K562 (cell line): ENCODE measurements around the gene NINJ2. TPM values are rescaled to one million over a fixed set of nuclear protein-coding genes. Genes with fewer than 3 reads are reported as not detected.

ENCODE experiments used
- ATAC-seq: fragments of 200-7000 bp; cut with Tn5 transposase; 3 replicates; pipeline ENCODE4 v1.9.1; 2020; ENCODE audit warnings: moderate library complexity
- BruUV-seq: library from RNA; stranded (reverse); fragments of 400-500 nt; replicated peaks from 2 replicates; lab custom pipeline; 2021; lab: Mats Ljungman, UMichigan
- CTCF ChIA-PET: fragments of 300-600 bp; formaldehyde crosslinking; extraction: SDS; loops from one replicate; lab custom pipeline; 2021; ENCODE audit warnings: low intra/inter-chr PET ratio; lab: Yijun Ruan, JAX
- POLR2A ChIA-PET: fragments of 300-600, 350-650 bp; sonication (Branson Sonifier 250); formaldehyde crosslinking; extraction: SDS; loops from one replicate; lab custom pipeline; 2021; ENCODE audit warnings: antibody characterized with exemption, inconsistent platforms; lab: Yijun Ruan, JAX
- DNase-seq, 4 experiments: peaks; one replicate each; pipeline versions ENCODE4 v3.0.0 to v3.0.0-alpha.2; 2011 to 2018; ENCODE audit warnings: low spot score in 3 of 4, mixed read lengths in 3 of 4; ENCODE audit errors: extremely low read depth in 1 of 4
- FAIRE-seq: peaks from 2 replicates; lab custom pipeline; 2011; peaks lifted over from hg19 to GRCh38; lab: Jason Lieb, UNC
- H2AFZ ChIP-seq: 2 replicates; pipeline ENCODE4 v1.6.0; 2011; ENCODE audit warnings: low read depth, low read length, control low read depth, inconsistent platforms
- H3K27ac ChIP-seq: fragments of 200-600 bp; 3 replicates; pipeline ENCODE4 v1.8.0; 2011; ENCODE audit warnings: low read depth, mild to moderate bottlenecking, control low read depth, inconsistent platforms, low read length, moderate library complexity, mixed read lengths; ENCODE audit errors: extremely low read depth
- H3K27me3 ChIP-seq, 2 experiments: fragments of 300-600 bp in 1 of 2; 2 replicates in 1 of 2; 3 replicates in 1 of 2; pipeline versions ENCODE4 v1.6.0 to v1.8.0; 2011; ENCODE audit warnings: inconsistent platforms in 2 of 2, low read length in 2 of 2, mild to moderate bottlenecking in 1 of 2, mixed read lengths in 1 of 2, moderate library complexity in 1 of 2; ENCODE audit not compliant: control insufficient read depth in 2 of 2, insufficient read depth in 2 of 2
- H3K36me3 ChIP-seq: fragments of 300-600 bp; 3 replicates; pipeline ENCODE4 v1.8.0; 2011; ENCODE audit warnings: mild to moderate bottlenecking, low read length, inconsistent platforms; ENCODE audit not compliant: control insufficient read depth, insufficient read depth
- H3K4me1 ChIP-seq, 2 experiments: fragments of 200-600 bp in 1 of 2; replicated peaks in 1 of 2; 2 replicates in 1 of 2; 3 replicates in 1 of 2; pipeline versions ENCODE4 v1.5.1 to v1.8.0; 2011; ENCODE audit warnings: inconsistent platforms in 2 of 2, low read length in 2 of 2, mild to moderate bottlenecking in 1 of 2, mixed read lengths in 1 of 2, moderate library complexity in 1 of 2; ENCODE audit not compliant: control insufficient read depth in 2 of 2, insufficient read depth in 2 of 2
- H3K4me2 ChIP-seq: 2 replicates; pipeline ENCODE4 v1.6.1; 2011; ENCODE audit warnings: low read length, control low read depth, inconsistent platforms, mixed read lengths; ENCODE audit not compliant: insufficient read depth
- H3K4me3 ChIP-seq: fragments of 200-600 bp; sonication (generic), shearing (Covaris generic); 2 replicates; pipeline ENCODE4 v1.5.1; 2016; ENCODE audit warnings: control low read depth, inconsistent platforms
- H3K79me2 ChIP-seq: fragments of 200-600 bp; 3 replicates; pipeline ENCODE4 v1.8.0; 2011; ENCODE audit warnings: low read length, inconsistent platforms; ENCODE audit not compliant: control insufficient read depth, insufficient read depth
- H3K9ac ChIP-seq, 2 experiments: 2 replicates each; pipeline versions ENCODE4 v1.6.0 to v1.6.1; 2011; ENCODE audit warnings: low read depth in 2 of 2, low read length in 2 of 2, control low read depth in 1 of 2, inconsistent platforms in 1 of 2, mild to moderate bottlenecking in 1 of 2, mixed read lengths in 1 of 2; ENCODE audit not compliant: insufficient read depth in 1 of 2
- H3K9me1 ChIP-seq: one replicate; pipeline ENCODE4 v1.6.0; 2011; ENCODE audit warnings: inconsistent platforms, mild to moderate bottlenecking, low read length, moderate library complexity; ENCODE audit not compliant: control insufficient read depth, insufficient read depth
- H3K9me3 ChIP-seq: replicated peaks from 2 replicates; pipeline ENCODE4 v1.5.1; 2011; ENCODE audit warnings: low read depth, low read length, inconsistent platforms; ENCODE audit not compliant: control insufficient read depth, insufficient read depth
- H4K20me1 ChIP-seq: replicated peaks from 2 replicates; pipeline ENCODE4 v1.6.1; 2011; ENCODE audit warnings: low read length, inconsistent platforms, mixed read lengths; ENCODE audit not compliant: control insufficient read depth, insufficient read depth
- BCOR ChIP-seq: fragments of 450-650 bp; IDR thresholded peaks from 2 replicates; pipeline ENCODE4 v1.6.1; 2016
- CBFA2T3 ChIP-seq: fragments of 450-650 bp; IDR thresholded peaks from 2 replicates; pipeline ENCODE4 v1.6.1; 2017
- TCF3 ChIP-seq: sonication (generic); formaldehyde crosslinking; IDR thresholded peaks from 2 replicates; pipeline ENCODE4 v1.4.0; 2020; ENCODE audit warnings: mild to moderate bottlenecking, missing genetic modification reagents
- THAP12 ChIP-seq: fragments of 250-450 bp; sonication (Bioruptor Pico); IDR thresholded peaks from 2 replicates; pipeline ENCODE4 v1.9.0; 2021; ENCODE audit warnings: mild to moderate bottlenecking, inconsistent platforms
- WGBS: fragments of 100-300 bp; shearing (Covaris generic); methylation state at CpG from one replicate; pipeline ENCODE4 v1.1.6; 2016; ENCODE audit warnings: low coverage, mixed read lengths; ENCODE audit not compliant: insufficient coverage; ENCODE audit errors: missing lambda C conversion rate; 5-methylcytosine and 5-hydroxymethylcytosine counted together
- in situ Hi-C: fragments of 300-500 bp; cut with MboI; formaldehyde crosslinking; loops from 4 replicates; pipeline ENCODE4 v1.15.0; 2018; ENCODE audit warnings: inconsistent platforms, mixed read lengths
- intact Hi-C: fragments of 100-400 bp; cut with micrococcal nuclease; formaldehyde crosslinking; loops from 2 replicates; pipeline ENCODE4 v1.14.2; 2022
- polyA plus RNA-seq, 8 experiments: library from polyadenylated mRNA; depleted of rRNA in 4 of 8; stranded (reverse) in 5 of 8; unstranded in 3 of 8; fragments of >200 nt; fragmentation: Nextera tagmentation in 2 of 8; fragmentation: Illumina TruSeq in 1 of 8; extraction: Ambion mirVana in 2 of 8; extraction: Trizol in 1 of 8; gene quantifications; 2 replicates each; pipeline versions ENCODE4 v1.2.1 to v1.2.3, GENCODE V29; 2011 to 2014; ENCODE audit warnings: inconsistent platforms in 1 of 8, missing spikeins in 1 of 8
- total RNA-seq, 7 experiments: library from RNA; depleted of rRNA in 6 of 7; stranded (reverse); fragments of >200 nt in 6 of 7; fragmentation: Illumina TruSeq in 2 of 7; extraction: Trizol in 2 of 7; gene quantifications; 2 replicates each; pipeline versions ENCODE4 v1.2.1 to v1.2.3, GENCODE V29; 2011 to 2021; ENCODE audit warnings: low replicate concordance in 1 of 7

Gene NINJ2
- total and polyA plus RNA-seq, 9 of the 15 experiments (the other 6 are each of a cell fraction or from before 2014, with no cell fraction given) = 2.6 to 16.0 (median 4.5) TPM

- in situ Hi-C loops = loop anchor here (25.0 kb wide), 1 partner anchor 1029 kb away; the partner anchor contains the start of gene FBXL14
- Histone ChIP-seq H3K27me3 (peaks cover 19 to 47% of the 10 kb centered on the region in 2 experiments; a peak in 4 of 5 replicates), H3K4me1 (peaks cover 12 to 36% of the 10 kb centered on the region in 2 experiments; a peak in 4 of 5 replicates), H3K4me3 (no peak overlapping the region), H3K9me3 (no peaks in the 10 kb centered on the region), H3K36me3 (no peaks in the 10 kb centered on the region), H2AFZ (no peak overlapping the region), H3K9me1 (no peaks in the 10 kb centered on the region), H4K20me1 (0 out of 2 replicates have a peak, but pooled peaks cover 9% of the 10 kb centered on the region), H3K27ac (no peak overlapping the region), H3K9ac (no peak overlapping the region), H3K79me2 (no peaks in the 10 kb centered on the region), H3K4me2 (no peak overlapping the region)
- CTCF ChIA-PET = no interaction called here
- POLR2A ChIA-PET = interaction anchor here (0.8 kb wide), 1 partner anchor 10 kb away, joined by 4 read pairs; no protein-coding TSS in a partner anchor
- TF ChIP-seq TCF3 (CRISPR knock-in tag) (0 out of 2 replicates have a peak, but pooled peaks have one; percentile 8), BCOR (no peak), THAP12 (CRISPR knock-in tag) (no peak), CBFA2T3 (0 out of 2 replicates have a peak, but pooled peaks have one; percentile 16)
- DNase-seq = peak in 2 of 4 experiments; percentile 21 to 41
- ATAC-seq = peak; percentile 66
- no TSS peak for BruUV-seq
- no peak for FAIRE-seq
- intact Hi-C loops = no loop called here
- 4% methylated on average over 3 of the region's 4 CpGs for WGBS
Observed at GRCh38 chr12:558580-558979, 104.7 kb downstream of the NINJ2 start.
